ENCODE results near the gene KRI1.

DNA sequence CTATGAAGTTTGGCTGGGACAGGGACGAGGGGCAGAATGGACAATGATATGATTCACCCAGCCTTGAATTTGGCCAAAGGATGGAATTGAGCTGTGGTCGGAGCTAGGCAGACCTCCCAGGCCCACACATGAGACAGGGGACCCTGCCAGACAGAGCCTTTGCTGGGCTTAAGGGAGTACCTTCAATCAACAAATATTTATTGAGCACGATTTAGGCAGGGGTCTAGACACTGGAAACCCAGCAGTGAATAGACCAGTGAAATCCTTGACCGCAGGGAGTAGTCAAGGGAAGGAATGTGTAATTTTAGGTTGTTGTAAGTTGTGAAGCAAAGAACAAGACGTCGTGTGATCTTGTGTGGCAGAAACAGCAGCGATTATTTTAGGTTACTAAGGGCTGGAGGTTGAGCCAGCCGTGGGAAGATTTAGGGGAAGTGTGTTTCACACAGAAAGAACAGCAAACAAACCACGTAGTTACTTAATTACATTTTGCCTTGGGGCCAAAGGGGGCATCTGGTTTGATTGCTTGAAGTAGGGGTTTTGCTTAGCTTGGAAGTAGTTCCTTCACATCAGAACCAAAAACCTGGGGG, 38.2 kb upstream of the KRI1 start:
- TF ChIP-seq, protein P1, sequence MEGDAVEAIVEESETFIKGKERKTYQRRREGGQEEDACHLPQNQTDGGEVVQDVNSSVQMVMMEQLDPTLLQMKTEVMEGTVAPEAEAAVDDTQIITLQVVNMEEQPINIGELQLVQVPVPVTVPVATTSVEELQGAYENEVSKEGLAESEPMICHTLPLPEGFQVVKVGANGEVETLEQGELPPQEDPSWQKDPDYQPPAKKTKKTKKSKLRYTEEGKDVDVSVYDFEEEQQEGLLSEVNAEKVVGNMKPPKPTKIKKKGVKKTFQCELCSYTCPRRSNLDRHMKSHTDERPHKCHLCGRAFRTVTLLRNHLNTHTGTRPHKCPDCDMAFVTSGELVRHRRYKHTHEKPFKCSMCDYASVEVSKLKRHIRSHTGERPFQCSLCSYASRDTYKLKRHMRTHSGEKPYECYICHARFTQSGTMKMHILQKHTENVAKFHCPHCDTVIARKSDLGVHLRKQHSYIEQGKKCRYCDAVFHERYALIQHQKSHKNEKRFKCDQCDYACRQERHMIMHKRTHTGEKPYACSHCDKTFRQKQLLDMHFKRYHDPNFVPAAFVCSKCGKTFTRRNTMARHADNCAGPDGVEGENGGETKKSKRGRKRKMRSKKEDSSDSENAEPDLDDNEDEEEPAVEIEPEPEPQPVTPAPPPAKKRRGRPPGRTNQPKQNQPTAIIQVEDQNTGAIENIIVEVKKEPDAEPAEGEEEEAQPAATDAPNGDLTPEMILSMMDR (IDR thresholded peaks at IDR 0.05), result no peak
- TF ChIP-seq POLR2A (IDR thresholded peaks at IDR 0.05), result no peak

Measured in adrenal gland (tissue), 5 donors.